K562 (cell line): ENCODE data around the gene MAGI2. TPM values are rescaled to one million over a fixed set of nuclear protein-coding genes. Genes with fewer than 3 reads are reported as not detected.

ENCODE experiments used
- ATAC-seq: fragments of 200-7000 bp; cut with Tn5 transposase; 3 replicates; pipeline ENCODE4 v1.9.1; 2020; ENCODE audit warnings: moderate library complexity
- BruUV-seq: library from RNA; stranded (reverse); fragments of 400-500 nt; replicated peaks from 2 replicates; lab custom pipeline; 2021; lab: Mats Ljungman, UMichigan
- CTCF ChIA-PET: fragments of 300-600 bp; formaldehyde crosslinking; extraction: SDS; loops from one replicate; lab custom pipeline; 2021; ENCODE audit warnings: low intra/inter-chr PET ratio; lab: Yijun Ruan, JAX
- POLR2A ChIA-PET: fragments of 300-600, 350-650 bp; sonication (Branson Sonifier 250); formaldehyde crosslinking; extraction: SDS; loops from one replicate; lab custom pipeline; 2021; ENCODE audit warnings: antibody characterized with exemption, inconsistent platforms; lab: Yijun Ruan, JAX
- DNase-seq, 4 experiments: peaks; one replicate each; pipeline versions ENCODE4 v3.0.0 to v3.0.0-alpha.2; 2011 to 2018; ENCODE audit warnings: low spot score in 3 of 4, mixed read lengths in 3 of 4; ENCODE audit errors: extremely low read depth in 1 of 4
- FAIRE-seq: peaks from 2 replicates; lab custom pipeline; 2011; peaks lifted over from hg19 to GRCh38; lab: Jason Lieb, UNC
- H2AFZ ChIP-seq: 2 replicates; pipeline ENCODE4 v1.6.0; 2011; ENCODE audit warnings: low read depth, low read length, control low read depth, inconsistent platforms
- H3K27ac ChIP-seq: fragments of 200-600 bp; 3 replicates; pipeline ENCODE4 v1.8.0; 2011; ENCODE audit warnings: low read depth, mild to moderate bottlenecking, control low read depth, inconsistent platforms, low read length, moderate library complexity, mixed read lengths; ENCODE audit errors: extremely low read depth
- H3K27me3 ChIP-seq, 2 experiments: fragments of 300-600 bp in 1 of 2; 2 replicates in 1 of 2; 3 replicates in 1 of 2; pipeline versions ENCODE4 v1.6.0 to v1.8.0; 2011; ENCODE audit warnings: inconsistent platforms in 2 of 2, low read length in 2 of 2, mild to moderate bottlenecking in 1 of 2, mixed read lengths in 1 of 2, moderate library complexity in 1 of 2; ENCODE audit not compliant: control insufficient read depth in 2 of 2, insufficient read depth in 2 of 2
- H3K36me3 ChIP-seq: fragments of 300-600 bp; 3 replicates; pipeline ENCODE4 v1.8.0; 2011; ENCODE audit warnings: mild to moderate bottlenecking, low read length, inconsistent platforms; ENCODE audit not compliant: control insufficient read depth, insufficient read depth
- H3K4me1 ChIP-seq, 2 experiments: fragments of 200-600 bp in 1 of 2; replicated peaks in 1 of 2; 2 replicates in 1 of 2; 3 replicates in 1 of 2; pipeline versions ENCODE4 v1.5.1 to v1.8.0; 2011; ENCODE audit warnings: inconsistent platforms in 2 of 2, low read length in 2 of 2, mild to moderate bottlenecking in 1 of 2, mixed read lengths in 1 of 2, moderate library complexity in 1 of 2; ENCODE audit not compliant: control insufficient read depth in 2 of 2, insufficient read depth in 2 of 2
- H3K4me2 ChIP-seq: 2 replicates; pipeline ENCODE4 v1.6.1; 2011; ENCODE audit warnings: low read length, control low read depth, inconsistent platforms, mixed read lengths; ENCODE audit not compliant: insufficient read depth
- H3K4me3 ChIP-seq: fragments of 200-600 bp; sonication (generic), shearing (Covaris generic); 2 replicates; pipeline ENCODE4 v1.5.1; 2016; ENCODE audit warnings: control low read depth, inconsistent platforms
- H3K79me2 ChIP-seq: fragments of 200-600 bp; 3 replicates; pipeline ENCODE4 v1.8.0; 2011; ENCODE audit warnings: low read length, inconsistent platforms; ENCODE audit not compliant: control insufficient read depth, insufficient read depth
- H3K9ac ChIP-seq, 2 experiments: 2 replicates each; pipeline versions ENCODE4 v1.6.0 to v1.6.1; 2011; ENCODE audit warnings: low read depth in 2 of 2, low read length in 2 of 2, control low read depth in 1 of 2, inconsistent platforms in 1 of 2, mild to moderate bottlenecking in 1 of 2, mixed read lengths in 1 of 2; ENCODE audit not compliant: insufficient read depth in 1 of 2
- H3K9me1 ChIP-seq: one replicate; pipeline ENCODE4 v1.6.0; 2011; ENCODE audit warnings: inconsistent platforms, mild to moderate bottlenecking, low read length, moderate library complexity; ENCODE audit not compliant: control insufficient read depth, insufficient read depth
- H3K9me3 ChIP-seq: replicated peaks from 2 replicates; pipeline ENCODE4 v1.5.1; 2011; ENCODE audit warnings: low read depth, low read length, inconsistent platforms; ENCODE audit not compliant: control insufficient read depth, insufficient read depth
- H4K20me1 ChIP-seq: replicated peaks from 2 replicates; pipeline ENCODE4 v1.6.1; 2011; ENCODE audit warnings: low read length, inconsistent platforms, mixed read lengths; ENCODE audit not compliant: control insufficient read depth, insufficient read depth
- CGGBP1 ChIP-seq: fragments of 250-450 bp; sonication (Bioruptor Pico); IDR thresholded peaks from 2 replicates; pipeline ENCODE4 v1.9.0; 2021; ENCODE audit warnings: mild to moderate bottlenecking
- ELK3 ChIP-seq: fragments of 450-650 bp; formaldehyde crosslinking; IDR thresholded peaks from 2 replicates; pipeline ENCODE4 v1.4.0; 2020; ENCODE audit warnings: mild to moderate bottlenecking
- ESRRB ChIP-seq: fragments of 250-450 bp; sonication (Bioruptor Pico); IDR thresholded peaks from 2 replicates; pipeline ENCODE4 v1.5.0; 2020; ENCODE audit warnings: mild to moderate bottlenecking, moderate library complexity, borderline replicate concordance
- FOXA3 ChIP-seq, 2 experiments: fragments of 450-650 bp in 1 of 2; sonication (generic) in 1 of 2; formaldehyde crosslinking; IDR thresholded peaks in 1 of 2; conservative IDR thresholded peaks in 1 of 2; 2 replicates each; pipeline versions ENCODE4 v1.4.0 to v1.8.0; 2020 to 2022; ENCODE audit warnings: mild to moderate bottlenecking in 2 of 2, missing genetic modification reagents in 1 of 2
- HMGN3 ChIP-seq: IDR thresholded peaks from 2 replicates; pipeline ENCODE4 v1.6.1; 2011; ENCODE audit warnings: borderline replicate concordance, low read depth, mild to moderate bottlenecking, mixed read lengths, low read length; ENCODE audit not compliant: insufficient read length; ENCODE audit errors: extremely low read depth
- LCOR ChIP-seq: sonication (generic); formaldehyde crosslinking; IDR thresholded peaks from 2 replicates; pipeline ENCODE4 v1.8.0; 2022; ENCODE audit warnings: mild to moderate bottlenecking, missing genetic modification reagents
- ZHX1 ChIP-seq: fragments of 150-350 bp; conservative IDR thresholded peaks from 2 replicates; pipeline ENCODE4 v1.6.1; 2014; ENCODE audit warnings: low read length
- ZNF609 ChIP-seq: sonication (generic); formaldehyde crosslinking; IDR thresholded peaks from 2 replicates; pipeline ENCODE4 v1.8.1; 2023; ENCODE audit warnings: missing genetic modification reagents, mild to moderate bottlenecking, borderline replicate concordance
- WGBS: fragments of 100-300 bp; shearing (Covaris generic); methylation state at CpG from one replicate; pipeline ENCODE4 v1.1.6; 2016; ENCODE audit warnings: low coverage, mixed read lengths; ENCODE audit not compliant: insufficient coverage; ENCODE audit errors: missing lambda C conversion rate; 5-methylcytosine and 5-hydroxymethylcytosine counted together
- in situ Hi-C: fragments of 300-500 bp; cut with MboI; formaldehyde crosslinking; loops from 4 replicates; pipeline ENCODE4 v1.15.0; 2018; ENCODE audit warnings: inconsistent platforms, mixed read lengths
- intact Hi-C: fragments of 100-400 bp; cut with micrococcal nuclease; formaldehyde crosslinking; loops from 2 replicates; pipeline ENCODE4 v1.14.2; 2022
- polyA plus RNA-seq, 8 experiments: library from polyadenylated mRNA; depleted of rRNA in 4 of 8; stranded (reverse) in 5 of 8; unstranded in 3 of 8; fragments of >200 nt; fragmentation: Nextera tagmentation in 2 of 8; fragmentation: Illumina TruSeq in 1 of 8; extraction: Ambion mirVana in 2 of 8; extraction: Trizol in 1 of 8; gene quantifications; 2 replicates each; pipeline versions ENCODE4 v1.2.1 to v1.2.3, GENCODE V29; 2011 to 2014; ENCODE audit warnings: inconsistent platforms in 1 of 8, missing spikeins in 1 of 8
- total RNA-seq, 7 experiments: library from RNA; depleted of rRNA in 6 of 7; stranded (reverse); fragments of >200 nt in 6 of 7; fragmentation: Illumina TruSeq in 2 of 7; extraction: Trizol in 2 of 7; gene quantifications; 2 replicates each; pipeline versions ENCODE4 v1.2.1 to v1.2.3, GENCODE V29; 2011 to 2021; ENCODE audit warnings: low replicate concordance in 1 of 7

Gene MAGI2
- total and polyA plus RNA-seq, 9 of the 15 experiments (the other 6 are each of a cell fraction or from before 2014, with no cell fraction given): 0.27 to 1.4 (median 0.70) TPM

- TF ChIP-seq ZHX1 (no peak), ELK3 (CRISPR knock-in tag) (no peak), LCOR (CRISPR knock-in tag) (no peak), HMGN3 (no peak), ESRRB (CRISPR knock-in tag) (no peak), CGGBP1 (CRISPR knock-in tag) (no peak)
These were observed 1415.9 kb downstream of the MAGI2 start (continued) for GRCh38 chr7:78037603-78038002.

- H3K79me2 ChIP-seq: no peaks in the 10 kb centered on the region
- DNase-seq (no peak), ATAC-seq (no peak), FAIRE-seq (no peak)
- no TSS peak for BruUV-seq
- ChIA-PET CTCF (no interaction called here), POLR2A (no interaction called here)
- H3K4me1 ChIP-seq: no peaks in the 10 kb centered on the region
- no peak overlapping the region for H3K4me2 ChIP-seq
- no peaks in the 10 kb centered on the region for H4K20me1 ChIP-seq
- no peak overlapping the region for H3K9ac ChIP-seq
- in situ Hi-C loops (loop anchor here (10.0 kb wide), 1 partner anchor 369 kb away; no protein-coding TSS in a partner anchor), intact Hi-C loops (no loop called here)
- no peaks in the 10 kb centered on the region for H3K36me3 ChIP-seq
- peaks cover 29 to 33% of the 10 kb centered on the region in 2 experiments for H3K27me3 ChIP-seq
- TF ChIP-seq ZNF609 (no peak), FOXA3 (CRISPR knock-in tag; conservative IDR thresholded peaks at IDR 0.05 in 1 of 2, IDR thresholded peaks at IDR 0.05 in 1 of 2) (no peak)
- H2AFZ ChIP-seq: no peak overlapping the region
- 0% methylated on average over 1 of the region's 1 CpG for WGBS
- no peak overlapping the region for H3K4me3 ChIP-seq
- H3K9me1 ChIP-seq: no peaks in the 10 kb centered on the region
- no peak overlapping the region for H3K27ac ChIP-seq
- H3K9me3 ChIP-seq: no peaks in the 10 kb centered on the region
These were observed 1420.1 kb downstream of the MAGI2 start for GRCh38 chr7:78033410-78033809.
